OCI-LY1 (cell line): ENCODE results near the gene UST.

ENCODE experiments used
- H2AFZ ChIP-seq: fragments of 200-600 bp; sonication (generic), shearing (Covaris generic); 2 replicates; pipeline ENCODE4 v1.6.0; 2014; ENCODE audit warnings: antibody characterized with exemption, mild to moderate bottlenecking, low read length
- H3F3A ChIP-seq: fragments of 200-600 bp; sonication (generic), shearing (Covaris generic); 2 replicates; pipeline ENCODE4 v1.6.0; 2014; ENCODE audit warnings: mild to moderate bottlenecking, antibody characterized with exemption, low read length, moderate library complexity; ENCODE audit not compliant: insufficient read depth
- H3K27ac ChIP-seq: fragments of 200-600 bp; sonication (generic); 2 replicates; pipeline ENCODE4 v1.5.1; 2014; ENCODE audit warnings: low read length, mixed run types, mild to moderate bottlenecking, low read depth; ENCODE audit not compliant: poor library complexity, severe bottlenecking
- H3K27me3 ChIP-seq: fragments of 200-600 bp; sonication (generic); 2 replicates; pipeline ENCODE4 v1.6.0; 2014; ENCODE audit warnings: antibody characterized with exemption, mild to moderate bottlenecking, low read length, moderate library complexity; ENCODE audit not compliant: insufficient read depth
- H3K36me3 ChIP-seq: fragments of 200-600 bp; sonication (generic); 2 replicates; pipeline ENCODE4 v1.6.1; 2014; ENCODE audit warnings: mild to moderate bottlenecking, antibody characterized with exemption, low read length, moderate library complexity, mixed read lengths; ENCODE audit not compliant: insufficient read depth
- H3K4me1 ChIP-seq: fragments of 200-600 bp; sonication (generic); 2 replicates; pipeline ENCODE4 v1.5.1; 2014; ENCODE audit warnings: mild to moderate bottlenecking, low read length, moderate library complexity; ENCODE audit not compliant: insufficient read depth, severe bottlenecking
- H3K4me2 ChIP-seq: fragments of 200-600 bp; sonication (generic), shearing (Covaris generic); 2 replicates; pipeline ENCODE4 v1.6.1; 2014; ENCODE audit warnings: low read length
- H3K4me3 ChIP-seq: fragments of 200-600 bp; sonication (generic); 2 replicates; pipeline ENCODE4 v1.5.1; 2014; ENCODE audit warnings: low read length, low read depth, mild to moderate bottlenecking, mixed read lengths; ENCODE audit not compliant: poor library complexity, severe bottlenecking
- H3K79me2 ChIP-seq: fragments of 200-600 bp; shearing (Covaris generic); 2 replicates; pipeline ENCODE4 v1.6.1; 2016; ENCODE audit warnings: mixed run types, low read length, mixed read lengths; ENCODE audit not compliant: insufficient read depth
- H3K9ac ChIP-seq: fragments of 200-600 bp; sonication (generic), shearing (Covaris generic); 2 replicates; pipeline ENCODE4 v1.6.1; 2014; ENCODE audit warnings: mild to moderate bottlenecking, low read length, mixed read lengths
- H3K9me2 ChIP-seq: fragments of 200-600 bp; sonication (generic), shearing (Covaris generic); 2 replicates; pipeline ENCODE4 v1.6.1; 2014; ENCODE audit warnings: low read depth, mild to moderate bottlenecking, low read length, mixed read lengths
- H3K9me3 ChIP-seq: fragments of 200-600 bp; shearing (Covaris generic); 2 replicates; pipeline ENCODE4 v1.6.1; 2014; ENCODE audit warnings: low read length, mixed read lengths
- H4K20me1 ChIP-seq: fragments of 200-600 bp; sonication (generic), shearing (Covaris generic); 2 replicates; pipeline ENCODE4 v1.6.0; 2016; ENCODE audit warnings: mild to moderate bottlenecking, low read length; ENCODE audit not compliant: insufficient read depth
- EZH2 ChIP-seq: fragments of 200-600 bp; sonication (generic), shearing (Covaris generic); IDR thresholded peaks from 2 replicates; pipeline ENCODE4 v1.8.0; 2017; ENCODE audit warnings: borderline replicate concordance, mixed run types, mild to moderate bottlenecking, antibody characterized with exemption, low read length, moderate library complexity, mixed read lengths
- TF ChIP-seq, protein P1 (sequence below): fragments of 200-600 bp; sonication (generic), shearing (Covaris generic); IDR thresholded peaks from 2 replicates; pipeline ENCODE4 v1.5.1; 2017; ENCODE audit warnings: mild to moderate bottlenecking, antibody characterized with exemption, low read length, moderate library complexity, mixed read lengths

UST gene

DNA sequence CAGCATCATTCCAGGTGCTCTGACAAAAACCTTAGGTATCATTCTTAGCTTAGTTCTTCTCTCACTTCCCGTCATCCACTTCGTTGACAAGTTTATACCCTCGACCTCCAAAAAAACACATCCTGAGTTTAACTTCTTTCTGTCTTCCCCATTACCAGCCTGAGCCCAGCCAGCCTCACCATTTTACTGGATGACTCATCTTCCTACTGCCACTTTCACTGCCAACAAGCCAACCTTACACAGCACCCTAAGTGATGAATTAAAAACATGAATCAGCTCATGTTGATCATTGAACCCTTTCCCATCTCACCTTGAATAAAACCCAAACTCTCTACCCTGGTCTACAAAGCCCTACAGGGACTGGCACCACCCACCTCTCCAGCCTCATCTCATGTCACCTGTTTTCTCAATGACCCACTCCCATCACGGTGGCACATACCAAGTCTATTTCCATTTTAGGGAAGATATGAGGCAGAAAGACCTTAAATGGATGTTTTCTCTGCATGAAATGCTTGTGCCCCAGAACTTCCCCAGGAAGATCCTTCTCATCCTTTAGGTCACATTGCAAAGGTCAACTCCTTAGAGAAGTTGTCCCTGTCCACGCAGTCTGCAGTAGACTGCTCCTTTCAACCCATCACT, 9.9 kb upstream of the UST start:
- no peaks in the 10 kb centered on the region for H3K27me3 ChIP-seq
- TF ChIP-seq, protein P1, sequence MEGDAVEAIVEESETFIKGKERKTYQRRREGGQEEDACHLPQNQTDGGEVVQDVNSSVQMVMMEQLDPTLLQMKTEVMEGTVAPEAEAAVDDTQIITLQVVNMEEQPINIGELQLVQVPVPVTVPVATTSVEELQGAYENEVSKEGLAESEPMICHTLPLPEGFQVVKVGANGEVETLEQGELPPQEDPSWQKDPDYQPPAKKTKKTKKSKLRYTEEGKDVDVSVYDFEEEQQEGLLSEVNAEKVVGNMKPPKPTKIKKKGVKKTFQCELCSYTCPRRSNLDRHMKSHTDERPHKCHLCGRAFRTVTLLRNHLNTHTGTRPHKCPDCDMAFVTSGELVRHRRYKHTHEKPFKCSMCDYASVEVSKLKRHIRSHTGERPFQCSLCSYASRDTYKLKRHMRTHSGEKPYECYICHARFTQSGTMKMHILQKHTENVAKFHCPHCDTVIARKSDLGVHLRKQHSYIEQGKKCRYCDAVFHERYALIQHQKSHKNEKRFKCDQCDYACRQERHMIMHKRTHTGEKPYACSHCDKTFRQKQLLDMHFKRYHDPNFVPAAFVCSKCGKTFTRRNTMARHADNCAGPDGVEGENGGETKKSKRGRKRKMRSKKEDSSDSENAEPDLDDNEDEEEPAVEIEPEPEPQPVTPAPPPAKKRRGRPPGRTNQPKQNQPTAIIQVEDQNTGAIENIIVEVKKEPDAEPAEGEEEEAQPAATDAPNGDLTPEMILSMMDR: no peak
- TF ChIP-seq EZH2: no peak
- H3K9me3 ChIP-seq: no peaks in the 10 kb centered on the region
- H3K9ac ChIP-seq: no peak overlapping the region
- no peaks in the 10 kb centered on the region for H3F3A ChIP-seq
- H3K4me2 ChIP-seq: no peak overlapping the region
- no peak overlapping the region for H2AFZ ChIP-seq
- no peaks in the 10 kb centered on the region for H3K79me2 ChIP-seq
- no peaks in the 10 kb centered on the region for H3K9me2 ChIP-seq
- no peaks in the 10 kb centered on the region for H3K36me3 ChIP-seq
- H3K4me3 ChIP-seq: no peak overlapping the region
- no peaks in the 10 kb centered on the region for H3K4me1 ChIP-seq
- no peak overlapping the region for H3K27ac ChIP-seq
- no peaks in the 10 kb centered on the region for H4K20me1 ChIP-seq

- no peaks in the 10 kb centered on the region for H3F3A ChIP-seq
- no peaks in the 10 kb centered on the region for H3K4me1 ChIP-seq
- H4K20me1 ChIP-seq: no peaks in the 10 kb centered on the region
- H2AFZ ChIP-seq: no peak overlapping the region
- no peak for TF ChIP-seq EZH2
- TF ChIP-seq, protein P1: no peak
- no peaks in the 10 kb centered on the region for H3K9me3 ChIP-seq
- no peak overlapping the region for H3K9ac ChIP-seq
- no peaks in the 10 kb centered on the region for H3K36me3 ChIP-seq
- H3K4me2 ChIP-seq: no peak overlapping the region
- H3K79me2 ChIP-seq: no peaks in the 10 kb centered on the region
- H3K27me3 ChIP-seq: no peaks in the 10 kb centered on the region
- H3K4me3 ChIP-seq: no peak overlapping the region
- no peaks in the 10 kb centered on the region for H3K9me2 ChIP-seq
- H3K27ac ChIP-seq: no peak overlapping the region
Measured at GRCh38 chr6:148737806-148738205, 9.0 kb upstream of the UST start.

DNA sequence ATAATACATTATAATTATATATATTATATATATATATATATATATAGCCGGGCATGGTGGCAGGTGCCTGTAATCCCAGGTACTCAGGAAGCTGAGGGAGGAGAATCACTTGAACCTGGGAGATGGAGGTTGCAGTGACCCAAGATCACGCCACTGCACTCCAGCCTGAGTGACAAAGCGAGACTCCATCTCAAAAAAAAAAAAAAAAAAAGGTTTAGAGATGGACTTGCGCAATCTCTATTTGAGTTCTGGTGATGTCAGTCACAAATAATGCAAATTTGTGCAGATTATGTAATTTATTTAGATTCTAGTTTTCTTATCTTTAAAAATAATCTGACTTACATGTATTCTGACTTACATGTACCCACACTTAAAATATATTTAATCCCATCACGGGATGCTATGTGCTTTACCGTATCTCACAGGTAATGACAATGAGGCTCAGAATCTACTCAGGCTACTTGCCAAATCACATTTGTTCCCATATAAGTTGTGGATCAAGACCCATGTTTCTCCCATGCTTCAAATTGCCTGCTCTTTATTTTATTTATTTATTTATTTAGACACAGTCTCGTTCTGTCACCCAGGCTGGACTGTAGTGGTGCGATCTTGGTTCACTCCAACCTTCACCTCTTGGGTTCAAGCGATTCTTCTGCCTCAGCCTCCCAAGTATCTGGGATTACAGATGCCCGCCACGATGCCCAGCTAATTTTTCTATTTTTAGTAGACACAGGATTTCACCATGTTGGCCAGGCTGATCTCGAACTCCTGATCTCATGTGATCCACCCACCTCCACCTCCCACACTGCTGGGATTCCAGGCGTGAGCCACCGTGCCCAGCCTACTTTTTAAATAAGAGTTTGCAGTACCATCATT, 7.6 kb upstream of the UST start:
- TF ChIP-seq, protein P1: no peak
- no peak for TF ChIP-seq EZH2
- Histone ChIP-seq H3K4me1 (no peaks in the 10 kb centered on the region), H3K4me3 (no peak overlapping the region), H3K9me3 (no peaks in the 10 kb centered on the region), H3K36me3 (no peaks in the 10 kb centered on the region), H2AFZ (no peak overlapping the region), H3K4me2 (no peak overlapping the region), H3K9me2 (no peaks in the 10 kb centered on the region), H3K79me2 (no peaks in the 10 kb centered on the region), H3K27ac (no peak overlapping the region), H3F3A (no peaks in the 10 kb centered on the region), H4K20me1 (no peaks in the 10 kb centered on the region), H3K9ac (no peak overlapping the region), H3K27me3 (no peaks in the 10 kb centered on the region)
